NCI-H1417 (cell line): ENCODE data around the gene ATAD5.
"Not testable (repeated sequence)": the region's sequence is repeated elsewhere in the genome, so short reads cannot be mapped to it uniquely, and the experiment has no call there.

Experiments used
- DNase-seq, 3 experiments: peaks; one replicate each; lab custom pipeline; 2025; lab: John Stamatoyannopoulos, UW

ATAD5 gene

DNA sequence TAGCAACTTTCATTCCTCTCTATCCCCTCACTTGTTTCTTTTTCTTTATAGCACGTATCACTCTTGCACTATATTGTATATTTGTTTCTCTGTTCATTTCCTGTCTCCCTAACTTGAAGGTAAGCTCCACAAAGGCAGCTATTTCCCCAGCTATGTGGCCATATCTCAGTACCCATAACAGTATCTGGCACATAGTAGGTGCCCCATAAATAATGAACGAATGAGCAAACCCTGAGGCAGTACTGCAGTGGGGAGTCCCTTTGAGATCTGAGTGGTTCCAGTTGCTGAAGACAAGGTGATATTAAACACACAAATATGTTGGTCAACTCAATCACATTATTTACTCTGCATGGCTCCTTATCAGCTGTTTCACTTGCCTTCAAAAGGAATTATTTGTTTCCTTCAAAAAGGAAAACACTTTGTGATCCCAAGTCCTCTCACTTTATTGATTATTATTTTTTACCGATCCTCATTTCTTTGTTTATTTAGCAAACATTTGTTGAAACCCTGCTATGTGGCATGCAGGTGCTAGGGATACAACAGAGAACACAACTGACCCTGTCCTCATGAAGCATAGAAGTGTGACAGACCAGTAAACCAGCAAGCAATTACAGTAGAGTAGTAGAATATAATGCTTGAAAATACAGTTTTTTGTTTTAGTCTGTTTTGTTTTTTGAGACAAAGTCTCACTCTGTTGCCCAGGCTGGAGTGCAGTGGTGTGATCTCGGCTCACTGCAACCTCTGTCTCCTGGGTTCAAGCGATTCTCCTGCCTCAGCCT lies 84.3 kb downstream of the ATAD5 start:
- peak in 1 of 3 experiments; percentile 11 for DNase-seq

DNA sequence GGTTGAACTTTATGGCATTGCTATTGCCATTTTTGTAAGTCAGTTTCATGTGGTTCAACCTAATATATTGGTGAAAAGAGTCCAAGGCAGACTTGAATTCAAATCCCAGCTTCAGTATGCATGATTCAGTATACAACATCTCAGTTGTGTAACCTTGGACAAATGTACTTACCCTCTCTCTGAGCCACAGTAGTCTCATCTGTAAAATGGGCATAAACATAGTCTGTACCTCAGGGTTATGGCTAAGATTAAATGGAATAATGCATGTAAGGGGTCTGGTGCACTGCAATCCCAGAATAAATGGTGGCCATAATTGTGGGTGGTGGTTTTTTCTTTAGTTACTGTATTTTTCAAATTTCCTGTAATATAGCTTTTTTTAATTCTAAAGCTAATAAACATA lies 85.3 kb downstream of the ATAD5 start:
- no peak for DNase-seq

DNA sequence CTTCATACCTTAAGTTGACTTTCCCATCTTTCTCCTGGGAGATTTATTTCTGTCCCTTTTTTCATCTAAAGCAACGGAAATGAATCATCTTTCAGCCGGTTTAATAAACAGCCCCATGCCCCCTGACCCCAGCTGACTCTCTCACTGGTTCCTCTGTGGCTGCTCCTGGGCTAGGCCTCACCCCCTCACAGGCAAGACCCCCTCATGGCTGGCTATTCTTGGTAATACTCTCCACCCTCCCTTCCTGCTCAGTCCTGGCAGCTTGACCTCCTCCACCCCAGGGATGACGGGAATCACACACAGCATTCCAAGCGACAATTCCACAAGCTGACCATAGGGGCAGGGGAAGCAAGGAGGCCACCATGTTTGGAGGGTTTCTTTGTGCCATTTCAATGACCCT lies 88.5 kb downstream of the ATAD5 start:
- no peak for DNase-seq

DNA sequence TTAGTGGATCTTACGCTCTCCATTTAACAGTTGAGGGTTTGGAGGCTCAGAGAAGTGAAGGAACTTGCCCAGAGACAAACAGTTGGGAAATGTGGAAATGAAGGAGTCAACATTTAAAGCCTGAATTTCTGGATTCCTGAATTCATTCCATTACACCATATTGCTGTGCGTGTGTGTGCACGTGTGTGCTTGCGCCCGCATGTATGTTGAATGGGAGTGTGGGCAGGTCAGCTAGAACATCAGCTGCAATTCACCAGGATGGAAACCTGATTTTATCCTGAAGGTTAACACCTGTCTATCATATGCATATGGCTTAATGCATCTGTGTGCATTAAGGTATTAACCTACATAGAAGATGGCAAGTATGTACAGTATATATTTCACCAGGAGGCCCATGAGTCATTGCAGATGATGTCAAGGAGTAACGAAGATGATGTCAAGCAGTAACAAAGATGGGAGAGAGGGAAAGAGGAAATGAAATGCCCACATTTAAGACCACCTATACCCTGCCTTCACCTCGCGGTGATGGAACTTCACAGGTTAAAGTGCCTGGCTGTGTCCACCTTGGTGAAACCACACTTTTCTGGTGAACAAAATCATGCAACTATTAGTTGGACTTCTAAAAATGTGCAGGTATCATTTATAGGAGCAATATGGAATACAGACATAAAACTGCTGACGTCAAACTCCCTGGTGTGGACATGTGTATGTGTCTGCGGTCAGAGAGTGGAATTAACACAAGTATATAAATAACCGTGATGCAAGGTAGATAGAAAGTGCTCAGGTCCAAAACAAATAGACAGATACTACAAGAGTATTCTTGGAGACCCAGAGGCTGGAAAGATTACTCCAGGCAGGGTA lies 89.1 kb downstream of the ATAD5 start:
- no peak for DNase-seq

DNA sequence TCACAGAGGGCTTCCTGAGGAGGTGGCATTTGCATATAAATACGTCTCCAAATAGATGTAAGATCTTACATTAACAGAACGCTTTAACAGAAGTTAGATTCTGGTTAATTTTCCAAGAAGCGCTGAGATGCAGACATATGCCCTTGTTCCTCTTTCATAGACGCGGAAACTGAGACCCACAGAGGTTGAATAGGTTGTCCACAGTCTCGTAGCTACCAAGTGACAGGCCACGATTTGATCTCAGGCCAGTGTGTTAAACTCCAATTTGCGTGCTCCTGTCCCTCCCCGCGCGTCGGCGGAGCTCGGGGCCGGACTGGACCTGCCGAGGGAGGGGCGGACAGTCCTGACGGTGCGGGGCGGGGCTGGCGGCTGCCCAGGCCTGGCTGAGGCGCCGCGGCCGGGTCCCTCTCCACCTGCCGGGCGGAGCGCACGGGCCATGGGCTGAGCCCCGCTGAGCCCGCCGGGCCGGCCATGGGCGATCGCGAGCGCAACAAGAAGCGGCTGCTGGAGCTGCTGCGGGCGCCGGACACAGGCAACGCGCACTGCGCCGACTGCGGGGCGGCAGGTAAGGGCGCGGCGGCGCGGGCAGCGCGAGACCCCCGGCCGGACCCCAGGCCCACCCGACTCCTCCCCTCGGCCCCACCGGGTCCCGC lies 89.9 kb downstream of the ATAD5 start, which contains the start of gene ADAP2:
Gene ADAP2 (plus strand): TSS at position 402 of the 653 bp plus-strand sequence. CDS start 70 bp downstream, at position 472.
- DNase-seq = peak in 2 of 3 experiments; percentile 31 to 40

DNA sequence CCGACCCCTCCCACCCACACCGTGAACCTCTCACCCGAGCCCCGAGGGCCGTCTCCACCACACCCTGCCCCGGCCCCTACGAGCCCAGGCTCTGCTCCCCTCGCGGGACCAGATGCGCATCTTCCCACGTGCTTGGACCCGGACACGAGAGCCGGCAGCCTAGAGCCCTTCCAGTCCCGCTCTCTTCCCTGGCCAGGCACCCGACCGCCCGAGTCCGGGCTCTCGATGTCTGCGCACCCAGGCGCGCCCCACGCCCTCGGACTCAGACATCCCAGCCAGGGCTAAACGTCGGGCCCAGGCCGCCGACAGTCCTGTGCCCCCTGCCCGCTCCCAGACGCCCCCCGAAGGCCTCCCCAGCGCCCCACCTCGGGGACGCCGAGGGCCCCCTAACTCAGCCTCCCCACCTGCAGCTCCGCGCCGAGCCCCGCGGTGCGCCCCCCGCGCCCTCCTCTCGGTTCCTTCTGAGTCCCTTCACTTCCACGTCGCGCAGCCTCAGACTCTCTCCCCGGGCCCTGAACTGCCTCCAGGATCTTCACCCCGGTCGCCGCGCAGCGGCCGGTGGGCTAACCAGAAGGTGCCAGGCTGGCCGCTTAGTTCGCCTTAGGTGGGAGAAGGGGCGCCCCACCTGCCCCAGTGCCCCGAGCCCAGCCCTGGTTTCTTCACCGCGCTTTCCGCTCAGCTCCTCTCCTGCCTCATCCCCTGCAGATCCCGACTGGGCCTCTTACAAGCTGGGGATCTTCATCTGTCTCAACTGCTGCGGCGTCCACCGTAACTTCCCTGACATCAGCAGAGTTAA lies 90.7 kb downstream of the ATAD5 start:
- peak in 1 of 3 experiments; percentile 32 for DNase-seq

DNA sequence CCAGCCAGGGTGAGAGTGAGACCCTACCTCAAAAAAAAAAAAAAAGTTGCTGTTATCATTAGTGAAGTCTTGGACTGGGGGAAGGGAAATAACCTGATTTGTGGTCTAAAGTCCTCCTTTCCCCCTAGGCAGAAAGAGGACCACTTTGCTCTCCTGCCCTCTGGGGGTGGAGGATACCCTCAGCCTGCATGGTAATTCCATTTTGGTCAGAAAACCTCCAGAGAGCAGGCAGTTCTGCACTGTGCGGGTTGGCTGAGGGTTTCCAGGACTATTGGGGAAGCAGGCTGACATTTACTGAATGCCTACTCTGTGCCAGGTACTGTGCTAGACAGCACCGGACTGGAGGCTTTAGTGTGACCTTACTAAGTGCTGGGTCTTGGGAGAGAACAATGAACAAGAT lies 92.6 kb downstream of the ATAD5 start:
- DNase-seq = no peak

DNA sequence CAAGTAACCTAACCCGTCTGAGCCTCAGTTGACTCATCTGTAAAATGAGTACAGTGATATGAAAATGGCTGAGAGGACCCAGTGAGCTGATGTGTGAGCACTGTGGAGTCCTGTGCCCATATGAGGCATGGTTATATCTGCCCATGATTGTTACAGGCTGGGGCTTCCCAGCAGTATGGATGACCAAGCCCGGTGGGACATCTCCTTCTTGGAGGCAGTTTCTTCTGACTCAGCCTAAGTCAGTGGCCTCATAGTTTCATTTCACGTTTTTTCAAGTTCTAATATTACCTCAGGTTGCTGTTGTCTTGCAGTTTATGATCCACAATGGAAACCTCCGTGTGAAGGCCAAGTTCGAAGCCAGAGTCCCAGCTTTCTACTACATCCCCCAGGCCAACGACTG lies 94.8 kb downstream of the ATAD5 start:
- DNase-seq = no peak

DNA sequence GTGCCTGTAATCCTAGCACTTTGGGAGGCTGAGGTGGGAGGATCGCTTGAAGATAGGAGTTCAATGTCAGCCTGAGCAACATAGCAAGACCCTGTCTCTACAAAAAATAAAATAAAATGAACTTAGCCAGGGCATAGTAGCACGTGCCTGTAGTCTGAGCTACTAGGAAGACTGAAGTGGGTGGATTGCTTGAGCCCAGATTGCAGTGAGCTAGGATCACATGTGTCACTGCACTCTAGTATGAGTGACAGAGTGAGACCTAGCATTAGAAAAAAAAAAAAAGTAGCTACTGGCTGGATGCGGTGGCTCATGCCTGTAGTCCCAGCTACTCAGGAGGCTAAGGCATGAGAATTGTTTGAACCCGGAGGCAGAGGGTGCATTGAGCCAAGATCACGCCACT lies 96.0 kb downstream of the ATAD5 start:
- no peak for DNase-seq

DNA sequence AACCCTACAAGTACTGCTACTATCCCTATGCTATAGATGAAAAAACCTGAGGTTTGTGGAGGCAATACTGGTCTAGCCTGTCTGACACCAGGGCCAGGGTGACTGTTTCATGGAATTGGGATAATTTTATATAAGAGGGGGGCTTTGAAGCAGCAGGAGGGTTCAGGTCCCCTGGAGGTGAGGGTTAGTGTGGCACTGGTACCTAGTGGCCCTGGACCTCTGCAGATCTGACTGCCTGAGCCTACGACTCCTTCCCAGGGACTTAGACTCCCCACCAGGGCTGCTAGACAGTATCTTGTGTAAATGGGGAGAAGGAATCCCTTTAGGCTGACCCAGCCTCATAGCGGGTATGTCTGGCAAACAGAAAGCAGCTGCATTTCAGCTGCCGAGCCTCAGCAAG lies 96.8 kb downstream of the ATAD5 start:
- DNase-seq = no peak

DNA sequence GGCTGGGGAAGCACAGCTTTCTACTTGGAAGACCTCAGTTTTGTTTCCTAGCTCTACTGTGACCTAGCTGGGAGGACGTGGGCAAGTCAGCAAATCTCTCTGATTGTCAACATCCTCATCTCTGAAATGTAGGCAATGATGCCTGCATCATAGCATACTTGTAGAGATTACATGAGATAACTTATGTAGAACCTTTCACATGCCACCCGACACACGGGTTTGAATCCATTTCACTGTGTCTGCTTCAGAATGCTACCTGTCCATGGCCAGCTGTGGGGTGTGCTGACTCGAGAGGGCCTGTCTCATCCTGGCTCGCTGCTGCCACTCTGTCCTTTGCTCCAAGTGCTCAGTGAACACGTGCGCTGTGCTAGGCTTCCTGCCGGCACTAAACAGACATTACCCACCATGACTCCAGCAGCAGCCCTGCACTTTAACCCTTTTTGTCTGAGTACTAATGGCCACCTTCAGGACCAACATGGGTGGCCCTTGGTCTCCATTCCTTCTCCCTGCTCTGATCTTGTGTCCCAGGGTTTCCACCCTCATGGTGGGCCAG lies 97.4 kb downstream of the ATAD5 start:
- DNase-seq = no peak

DNA sequence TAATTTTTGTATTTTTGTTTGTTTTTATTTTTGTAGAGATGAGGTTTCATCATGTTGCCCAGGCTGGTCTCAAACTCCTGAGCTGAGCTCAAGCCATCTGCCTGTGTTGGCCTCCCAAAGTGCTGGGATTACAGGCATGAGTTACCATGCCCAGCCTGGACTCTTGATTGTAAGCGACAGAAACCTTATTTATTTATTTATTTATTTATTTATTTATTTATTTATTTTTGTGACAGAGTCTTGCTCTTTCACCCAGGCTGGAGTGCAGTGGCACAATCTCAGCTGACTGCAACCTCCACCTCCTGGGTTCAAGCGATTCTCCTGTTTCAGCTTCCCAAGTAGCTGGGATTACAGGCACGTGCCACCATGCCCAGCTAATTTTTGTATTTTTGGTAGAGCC lies 98.1 kb downstream of the ATAD5 start:
- not testable (repeated sequence) for DNase-seq

DNA sequence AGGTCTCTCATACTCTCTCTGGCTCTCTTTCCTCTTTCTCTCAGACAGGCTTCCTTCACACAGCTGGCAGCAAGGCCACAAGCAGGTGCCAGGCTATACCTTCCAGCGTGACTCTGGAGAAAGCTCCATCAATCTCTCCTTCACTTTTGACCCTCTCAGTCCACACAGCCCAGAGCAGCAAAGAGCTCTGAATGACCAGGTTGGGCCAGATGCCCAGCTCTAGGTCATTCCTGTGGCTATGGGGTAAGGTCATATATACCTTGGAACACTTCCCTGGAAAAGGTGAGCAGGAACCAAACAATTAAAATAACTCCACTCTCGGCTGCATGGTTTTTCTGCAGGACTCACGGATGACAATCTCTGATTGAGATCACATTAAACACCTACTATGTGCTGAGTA lies 98.7 kb downstream of the ATAD5 start:
- DNase-seq = no peak

DNA sequence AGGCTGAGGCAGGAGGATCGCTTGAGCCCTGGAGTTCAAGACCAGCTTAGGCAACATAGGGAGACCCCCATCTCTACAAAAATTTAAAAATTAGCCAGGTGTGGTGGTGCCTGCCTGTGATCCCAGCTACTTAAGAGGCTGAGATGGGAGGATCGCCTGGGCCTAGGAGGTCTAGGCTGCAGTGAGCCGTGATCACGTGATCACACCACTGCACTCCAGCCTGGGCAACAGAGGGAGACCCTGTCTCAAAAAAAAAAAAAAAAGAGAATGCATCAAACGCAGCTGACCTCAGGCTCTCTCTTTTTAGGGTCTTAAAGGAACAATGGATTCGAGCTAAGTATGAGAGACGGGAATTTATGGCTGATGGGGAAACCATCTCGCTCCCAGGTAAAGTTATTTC lies 99.8 kb downstream of the ATAD5 start:
- not testable (repeated sequence) for DNase-seq

DNA sequence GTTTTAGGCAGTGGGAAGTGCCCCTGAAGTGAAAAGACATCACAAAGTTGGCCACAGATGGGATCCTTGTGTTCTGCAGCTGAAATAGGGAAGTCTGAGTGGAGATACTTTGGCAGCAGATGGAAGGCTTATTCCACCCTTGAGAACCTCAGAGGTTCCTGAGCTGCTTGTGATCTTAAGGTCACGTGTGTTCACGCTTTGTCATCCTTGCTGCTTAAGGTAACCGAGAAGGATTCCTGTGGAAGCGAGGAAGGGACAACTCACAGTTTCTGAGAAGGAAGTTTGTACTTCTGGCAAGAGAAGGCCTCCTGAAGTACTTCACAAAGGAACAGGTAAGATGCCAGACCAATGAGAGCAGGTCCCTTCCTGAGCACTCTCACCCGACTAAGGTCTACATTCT lies 102.2 kb downstream of the ATAD5 start:
- no peak for DNase-seq

DNA sequence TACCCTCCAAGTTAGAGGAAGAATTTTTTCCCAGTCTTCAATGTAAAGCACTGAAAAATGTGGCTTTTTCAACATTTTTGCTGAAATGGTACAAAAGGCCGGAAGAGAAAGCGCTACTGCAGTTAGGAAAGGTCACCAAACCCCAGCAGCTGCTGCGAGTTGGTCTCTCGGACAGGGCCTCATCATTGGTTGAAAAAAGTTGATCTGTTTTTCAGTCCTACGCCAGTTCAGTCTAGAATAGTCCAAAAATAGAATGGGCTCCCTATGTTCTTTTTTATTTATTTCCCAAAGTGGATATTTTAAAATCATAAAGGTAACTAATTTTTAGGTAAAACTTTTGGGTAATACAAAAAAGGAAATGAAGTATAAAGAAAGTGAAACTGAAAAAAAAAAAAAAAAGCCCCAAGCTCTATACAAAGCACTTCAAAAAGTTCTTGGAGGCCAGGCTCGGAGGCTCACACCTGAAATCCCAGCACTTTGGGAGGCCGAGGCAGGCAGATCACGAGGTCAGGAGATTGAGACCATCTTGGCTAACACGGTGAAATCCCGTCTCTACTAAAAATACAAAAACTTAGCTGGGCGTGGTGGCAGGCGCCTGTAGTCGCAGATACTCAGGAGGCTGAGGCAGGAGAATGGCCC lies 107.4 kb downstream of the ATAD5 start:
- DNase-seq = no peak

DNA sequence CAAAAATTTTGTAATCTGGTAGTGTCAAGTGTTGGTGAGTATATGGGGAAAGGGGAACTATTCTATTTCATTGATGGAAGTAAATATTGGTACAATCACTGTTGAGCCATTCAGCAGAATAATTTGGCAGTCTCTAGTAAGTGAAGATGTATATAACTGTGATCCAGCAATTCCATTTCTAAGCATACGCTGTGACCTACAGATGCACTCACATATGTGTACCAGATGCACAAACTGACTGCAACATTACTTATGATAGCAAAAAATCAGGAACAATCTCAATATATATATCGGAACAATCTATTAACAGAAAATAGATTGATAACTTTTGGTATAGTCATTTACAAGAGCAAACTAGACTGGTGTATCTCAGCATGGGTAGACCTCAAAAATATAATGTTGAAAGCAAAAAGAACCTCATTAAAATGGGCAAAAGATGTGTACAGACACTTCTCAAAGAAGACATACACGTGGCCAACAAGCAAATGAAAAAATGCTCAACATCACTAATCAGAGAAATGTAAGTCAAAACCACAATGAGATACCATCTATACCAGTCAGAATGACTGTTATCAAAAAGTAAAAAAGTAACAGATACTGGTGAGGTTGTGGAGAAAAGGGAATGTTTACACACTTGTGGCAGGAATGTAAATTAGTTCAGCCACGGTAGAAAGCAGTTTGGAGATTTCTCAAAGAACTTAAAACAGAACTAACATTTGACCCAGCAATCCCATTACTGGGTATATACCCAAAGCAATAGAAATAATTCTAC lies 110.7 kb downstream of the ATAD5 start:
- no peak for DNase-seq
